Panc1 (cell line): ENCODE data around the gene ZNF304. TPM values are rescaled to one million over a fixed set of nuclear protein-coding genes. Genes with fewer than 3 reads are reported as not detected.

ENCODE experiments used
- ATAC-seq: fragments of 200-7000 bp; cut with Tn5 transposase; 2 replicates; pipeline ENCODE4 v1.9.1; 2020; ENCODE audit warnings: mild to moderate bottlenecking, moderate library complexity
- BruUV-seq: library from RNA; stranded (reverse); fragments of 400-500 nt; replicated peaks from 2 replicates; lab custom pipeline; 2021; lab: Mats Ljungman, UMichigan
- CTCF ChIA-PET: fragments of 300-600 bp; sonication (Branson Sonifier 250); formaldehyde crosslinking; loops from one replicate; lab custom pipeline; 2022; ENCODE audit warnings: antibody characterized with exemption; lab: Charles Lee
- POLR2A ChIA-PET: fragments of 300-600 bp; sonication (Branson Sonifier 250); formaldehyde crosslinking; loops from one replicate; lab custom pipeline; 2022; ENCODE audit warnings: antibody characterized with exemption; lab: Charles Lee
- DNase-seq: peaks from one replicate; pipeline ENCODE4 v3.0.0-alpha.2; 2010; ENCODE audit warnings: low read depth, low spot score
- H3K27ac ChIP-seq: 2 replicates; pipeline ENCODE4 v1.5.1; 2011; ENCODE audit warnings: mild to moderate bottlenecking, low read length, inconsistent platforms
- H3K27me3 ChIP-seq: fragments of 200-500 bp; sonication (Bioruptor generic); 2 replicates; pipeline ENCODE4 v1.6.0; 2014; ENCODE audit warnings: low read length, inconsistent platforms; ENCODE audit not compliant: control insufficient read depth, insufficient read depth
- H3K36me3 ChIP-seq: fragments of 200-500 bp; sonication (Bioruptor generic); 2 replicates; pipeline ENCODE4 v1.5.1; 2014; ENCODE audit warnings: inconsistent platforms, mild to moderate bottlenecking, low read length, moderate library complexity; ENCODE audit not compliant: control insufficient read depth, insufficient read depth
- H3K4me1 ChIP-seq: 2 replicates; pipeline ENCODE4 v1.5.1; 2011; ENCODE audit warnings: inconsistent platforms, mild to moderate bottlenecking, low read length, moderate library complexity; ENCODE audit not compliant: control insufficient read depth, insufficient read depth
- H3K4me3 ChIP-seq, 2 experiments: 2 replicates each; pipeline ENCODE4 v1.5.1; 2011 to 2012; ENCODE audit warnings: low read depth in 2 of 2, low read length in 2 of 2, mild to moderate bottlenecking in 2 of 2, inconsistent platforms in 1 of 2, moderate library complexity in 1 of 2
- H3K9me3 ChIP-seq: fragments of 200-500 bp; sonication (Bioruptor generic); 2 replicates; pipeline ENCODE4 v1.5.1; 2014; ENCODE audit warnings: low read depth, mild to moderate bottlenecking, inconsistent platforms, low read length, moderate library complexity; ENCODE audit not compliant: control insufficient read depth, insufficient read depth
- POLR2AphosphoS5 ChIP-seq: IDR thresholded peaks from 2 replicates; pipeline ENCODE4 v1.6.1; 2012; ENCODE audit warnings: mild to moderate bottlenecking, low read depth, low read length, moderate library complexity
- SIN3A ChIP-seq: IDR thresholded peaks from 2 replicates; pipeline ENCODE4 v1.6.1; 2012; ENCODE audit warnings: low read depth, mild to moderate bottlenecking, low read length, moderate library complexity, borderline replicate concordance; ENCODE audit not compliant: insufficient read depth
- TCF7L2 ChIP-seq: IDR thresholded peaks from 2 replicates; pipeline ENCODE4 v1.6.1; 2011; ENCODE audit warnings: mild to moderate bottlenecking, low read depth, low read length, inconsistent platforms
- in situ Hi-C: cut with HindIII; loops from 2 replicates; pipeline ENCODE4 v1.10.0; 2016; ENCODE audit warnings: low sequenced_read_pairs, low pct_unique_long_range_greater_than_20kb
- intact Hi-C: fragments of 100-400 bp; cut with micrococcal nuclease; formaldehyde crosslinking; loops from one replicate; pipeline ENCODE4 v1.10.0; 2022; ENCODE audit not compliant: unreplicated experiment
- total RNA-seq: library from RNA; stranded (reverse); gene quantifications from one replicate; pipeline ENCODE4 v1.2.1, GENCODE V29; 2021; ENCODE audit not compliant: unreplicated experiment
- TF ChIP-seq, protein P1 (sequence below): fragments of 450-650 bp; IDR thresholded peaks from 2 replicates; pipeline ENCODE4 v1.5.1; 2017; ENCODE audit warnings: mild to moderate bottlenecking
- TF ChIP-seq, protein P2 (sequence below), 2 experiments: IDR thresholded peaks; 2 replicates each; pipeline ENCODE4 v1.6.1; 2011 to 2012; ENCODE audit warnings: low read depth in 2 of 2, control low read depth in 1 of 2, low read length in 1 of 2, mild to moderate bottlenecking in 1 of 2, moderate library complexity in 1 of 2; ENCODE audit not compliant: insufficient read depth in 1 of 2

Gene ZNF304
- total RNA-seq, 1 experiment from 2014 or later, result 10.8 TPM

DNA sequence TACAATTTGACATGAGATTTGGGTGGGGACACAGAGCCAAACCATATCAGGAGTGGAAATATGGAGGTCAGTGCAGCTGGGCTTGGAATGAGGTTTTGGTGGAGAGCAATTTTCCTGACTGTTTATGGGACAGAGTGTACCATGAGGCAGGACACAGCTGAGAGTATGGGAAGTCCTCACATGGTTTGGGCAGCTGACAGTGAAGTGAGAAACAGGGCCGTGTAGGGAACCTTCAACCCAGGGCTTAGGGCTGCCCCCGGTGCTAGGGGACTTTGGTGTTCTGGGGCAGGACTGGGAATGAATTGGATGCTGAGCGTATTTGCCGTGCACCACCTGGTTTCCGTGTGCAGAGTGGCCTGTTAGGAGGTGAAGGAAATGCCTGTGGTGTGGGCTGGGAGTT, 44.6 kb downstream of the ZNF304 start:
- no peaks in the 10 kb centered on the region for H3K4me1 ChIP-seq
- peaks cover 42% of the 10 kb centered on the region for H3K9me3 ChIP-seq
- H3K27ac ChIP-seq, result no peak overlapping the region
- no peak overlapping the region for H3K4me3 ChIP-seq
- ATAC-seq (no peak), DNase-seq (no peak)
- H3K36me3 ChIP-seq, result 0 out of 2 replicates have a peak, but pooled peaks cover 2% of the 10 kb centered on the region
- no peaks in the 10 kb centered on the region for H3K27me3 ChIP-seq
- CTCF ChIA-PET, result no interaction called here
- BruUV-seq, result no TSS peak
- intact Hi-C loops (no loop called here), in situ Hi-C loops (no loop called here)
- no peak for TF ChIP-seq SIN3A
- TF ChIP-seq, protein P1, sequence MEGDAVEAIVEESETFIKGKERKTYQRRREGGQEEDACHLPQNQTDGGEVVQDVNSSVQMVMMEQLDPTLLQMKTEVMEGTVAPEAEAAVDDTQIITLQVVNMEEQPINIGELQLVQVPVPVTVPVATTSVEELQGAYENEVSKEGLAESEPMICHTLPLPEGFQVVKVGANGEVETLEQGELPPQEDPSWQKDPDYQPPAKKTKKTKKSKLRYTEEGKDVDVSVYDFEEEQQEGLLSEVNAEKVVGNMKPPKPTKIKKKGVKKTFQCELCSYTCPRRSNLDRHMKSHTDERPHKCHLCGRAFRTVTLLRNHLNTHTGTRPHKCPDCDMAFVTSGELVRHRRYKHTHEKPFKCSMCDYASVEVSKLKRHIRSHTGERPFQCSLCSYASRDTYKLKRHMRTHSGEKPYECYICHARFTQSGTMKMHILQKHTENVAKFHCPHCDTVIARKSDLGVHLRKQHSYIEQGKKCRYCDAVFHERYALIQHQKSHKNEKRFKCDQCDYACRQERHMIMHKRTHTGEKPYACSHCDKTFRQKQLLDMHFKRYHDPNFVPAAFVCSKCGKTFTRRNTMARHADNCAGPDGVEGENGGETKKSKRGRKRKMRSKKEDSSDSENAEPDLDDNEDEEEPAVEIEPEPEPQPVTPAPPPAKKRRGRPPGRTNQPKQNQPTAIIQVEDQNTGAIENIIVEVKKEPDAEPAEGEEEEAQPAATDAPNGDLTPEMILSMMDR, result no peak
- TF ChIP-seq TCF7L2, result no peak
- POLR2A ChIA-PET, result no interaction called here

DNA sequence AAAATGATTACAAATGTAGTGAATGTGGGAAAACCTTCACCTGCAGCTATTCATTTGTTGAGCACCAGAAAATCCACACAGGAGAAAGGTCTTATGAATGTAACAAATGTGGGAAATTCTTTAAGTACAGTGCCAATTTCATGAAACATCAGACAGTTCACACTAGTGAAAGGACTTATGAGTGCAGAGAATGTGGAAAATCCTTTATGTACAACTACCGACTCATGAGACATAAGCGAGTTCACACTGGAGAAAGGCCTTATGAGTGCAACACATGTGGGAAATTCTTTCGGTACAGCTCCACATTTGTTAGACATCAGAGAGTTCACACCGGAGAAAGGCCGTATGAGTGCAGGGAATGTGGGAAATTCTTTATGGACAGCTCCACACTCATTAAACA, 47.8 kb downstream of the ZNF304 start:
- BruUV-seq, result no TSS peak
- Histone ChIP-seq H3K27me3 (no peaks in the 10 kb centered on the region), H3K27ac (no peak overlapping the region), H3K4me3 (no peak overlapping the region), H3K4me1 (no peaks in the 10 kb centered on the region), H3K36me3 (0 out of 2 replicates have a peak, but pooled peaks cover 2% of the 10 kb centered on the region), H3K9me3 (peaks cover 52% of the 10 kb centered on the region)
- no peak for ATAC-seq
- DNase-seq, result no peak
- TF ChIP-seq SIN3A (no peak), TCF7L2 (no peak), POLR2AphosphoS5 (no peak)
- TF ChIP-seq, protein P1, result no peak
- TF ChIP-seq, protein P2, sequence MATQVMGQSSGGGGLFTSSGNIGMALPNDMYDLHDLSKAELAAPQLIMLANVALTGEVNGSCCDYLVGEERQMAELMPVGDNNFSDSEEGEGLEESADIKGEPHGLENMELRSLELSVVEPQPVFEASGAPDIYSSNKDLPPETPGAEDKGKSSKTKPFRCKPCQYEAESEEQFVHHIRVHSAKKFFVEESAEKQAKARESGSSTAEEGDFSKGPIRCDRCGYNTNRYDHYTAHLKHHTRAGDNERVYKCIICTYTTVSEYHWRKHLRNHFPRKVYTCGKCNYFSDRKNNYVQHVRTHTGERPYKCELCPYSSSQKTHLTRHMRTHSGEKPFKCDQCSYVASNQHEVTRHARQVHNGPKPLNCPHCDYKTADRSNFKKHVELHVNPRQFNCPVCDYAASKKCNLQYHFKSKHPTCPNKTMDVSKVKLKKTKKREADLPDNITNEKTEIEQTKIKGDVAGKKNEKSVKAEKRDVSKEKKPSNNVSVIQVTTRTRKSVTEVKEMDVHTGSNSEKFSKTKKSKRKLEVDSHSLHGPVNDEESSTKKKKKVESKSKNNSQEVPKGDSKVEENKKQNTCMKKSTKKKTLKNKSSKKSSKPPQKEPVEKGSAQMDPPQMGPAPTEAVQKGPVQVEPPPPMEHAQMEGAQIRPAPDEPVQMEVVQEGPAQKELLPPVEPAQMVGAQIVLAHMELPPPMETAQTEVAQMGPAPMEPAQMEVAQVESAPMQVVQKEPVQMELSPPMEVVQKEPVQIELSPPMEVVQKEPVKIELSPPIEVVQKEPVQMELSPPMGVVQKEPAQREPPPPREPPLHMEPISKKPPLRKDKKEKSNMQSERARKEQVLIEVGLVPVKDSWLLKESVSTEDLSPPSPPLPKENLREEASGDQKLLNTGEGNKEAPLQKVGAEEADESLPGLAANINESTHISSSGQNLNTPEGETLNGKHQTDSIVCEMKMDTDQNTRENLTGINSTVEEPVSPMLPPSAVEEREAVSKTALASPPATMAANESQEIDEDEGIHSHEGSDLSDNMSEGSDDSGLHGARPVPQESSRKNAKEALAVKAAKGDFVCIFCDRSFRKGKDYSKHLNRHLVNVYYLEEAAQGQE (IDR thresholded peaks at IDR 0.05; ENCODE audit: insufficient read depth in 1 of 2, low read depth in 2 of 2, low read length in 1 of 2), result no peak
- in situ Hi-C loops (no loop called here), intact Hi-C loops (no loop called here)
- ChIA-PET CTCF (no interaction called here), POLR2A (no interaction called here)
